MCF 10A (cell line): Measurements from ENCODE around the gene TNIK. TPM values are rescaled to one million over a fixed set of nuclear protein-coding genes. Genes with fewer than 3 reads are reported as not detected.

ENCODE experiments used
- BruUV-seq: library from RNA; stranded (reverse); fragments of 400-500 nt; replicated peaks from 2 replicates; lab custom pipeline; 2021; lab: Mats Ljungman, UMichigan
- CTCF ChIA-PET: fragments of 300-600 bp; sonication (Branson Sonifier 250); formaldehyde crosslinking; extraction: SDS; loops from one replicate; lab custom pipeline; 2021; ENCODE audit warnings: antibody characterized with exemption, inconsistent platforms; lab: Yijun Ruan, JAX
- POLR2A ChIA-PET: fragments of 300-600, 350-650 bp; sonication (Branson Sonifier 250); formaldehyde crosslinking; extraction: SDS; loops from one replicate; lab custom pipeline; 2020; ENCODE audit warnings: antibody characterized with exemption, inconsistent platforms; lab: Yijun Ruan, JAX
- DNase-seq: peaks from one replicate; pipeline ENCODE4 v3.0.0-alpha.2; 2018; ENCODE audit not compliant: unreplicated experiment
- H3K27ac Mint-ChIP-seq: one replicate; pipeline ENCODE4 v1.8.0; 2022; ENCODE audit warnings: mild to moderate bottlenecking, low read depth, mixed read lengths; ENCODE audit not compliant: unreplicated experiment
- H3K27me3 Mint-ChIP-seq: one replicate; pipeline ENCODE4 v1.8.0; 2022; ENCODE audit warnings: mixed read lengths; ENCODE audit not compliant: insufficient read depth, unreplicated experiment
- H3K36me3 Mint-ChIP-seq: one replicate; pipeline ENCODE4 v1.8.0; 2022; ENCODE audit warnings: mild to moderate bottlenecking, moderate library complexity, mixed read lengths; ENCODE audit not compliant: insufficient read depth, unreplicated experiment
- H3K4me1 Mint-ChIP-seq: one replicate; pipeline ENCODE4 v1.8.0; 2022; ENCODE audit warnings: mixed read lengths; ENCODE audit not compliant: insufficient read depth, unreplicated experiment
- H3K4me3 Mint-ChIP-seq: one replicate; pipeline ENCODE4 v1.8.0; 2022; ENCODE audit warnings: mild to moderate bottlenecking, moderate library complexity, mixed read lengths; ENCODE audit not compliant: unreplicated experiment
- H3K9me3 Mint-ChIP-seq: one replicate; pipeline ENCODE4 v1.8.0; 2022; ENCODE audit warnings: mixed read lengths; ENCODE audit not compliant: unreplicated experiment
- intact Hi-C: fragments of 100-400 bp; cut with micrococcal nuclease; formaldehyde crosslinking; loops from 2 replicates; pipeline ENCODE4 v1.14.1; 2022
- microRNA-seq: library from miRNA; unstranded; fragments of <30 nt; microRNA quantifications from one replicate; pipeline ENCODE4 v1.2.0, GENCODE V29; 2022
- total RNA-seq: library from RNA; stranded (reverse); gene quantifications from 2 replicates; pipeline ENCODE4 v1.2.3, GENCODE V29; 2022
- TF ChIP-seq, protein P1 (sequence below): fragments of 200-600 bp; IDR thresholded peaks from one replicate; pipeline ENCODE4 v1.8.0; 2022; ENCODE audit warnings: antibody characterized with exemption, mild to moderate bottlenecking; ENCODE audit not compliant: unreplicated experiment

TNIK gene
- total RNA-seq, 1 experiment from 2014 or later = 3.4 TPM

- Mint-ChIP-seq H3K9me3 (no peaks in the 10 kb centered on the region), H3K27ac (no peak overlapping the region), H3K4me1 (no peaks in the 10 kb centered on the region), H3K36me3 (no peaks in the 10 kb centered on the region), H3K4me3 (no peak overlapping the region), H3K27me3 (no peaks in the 10 kb centered on the region)
- no TSS peak for BruUV-seq
- POLR2A ChIA-PET = no interaction called here
- TF ChIP-seq, protein P1, sequence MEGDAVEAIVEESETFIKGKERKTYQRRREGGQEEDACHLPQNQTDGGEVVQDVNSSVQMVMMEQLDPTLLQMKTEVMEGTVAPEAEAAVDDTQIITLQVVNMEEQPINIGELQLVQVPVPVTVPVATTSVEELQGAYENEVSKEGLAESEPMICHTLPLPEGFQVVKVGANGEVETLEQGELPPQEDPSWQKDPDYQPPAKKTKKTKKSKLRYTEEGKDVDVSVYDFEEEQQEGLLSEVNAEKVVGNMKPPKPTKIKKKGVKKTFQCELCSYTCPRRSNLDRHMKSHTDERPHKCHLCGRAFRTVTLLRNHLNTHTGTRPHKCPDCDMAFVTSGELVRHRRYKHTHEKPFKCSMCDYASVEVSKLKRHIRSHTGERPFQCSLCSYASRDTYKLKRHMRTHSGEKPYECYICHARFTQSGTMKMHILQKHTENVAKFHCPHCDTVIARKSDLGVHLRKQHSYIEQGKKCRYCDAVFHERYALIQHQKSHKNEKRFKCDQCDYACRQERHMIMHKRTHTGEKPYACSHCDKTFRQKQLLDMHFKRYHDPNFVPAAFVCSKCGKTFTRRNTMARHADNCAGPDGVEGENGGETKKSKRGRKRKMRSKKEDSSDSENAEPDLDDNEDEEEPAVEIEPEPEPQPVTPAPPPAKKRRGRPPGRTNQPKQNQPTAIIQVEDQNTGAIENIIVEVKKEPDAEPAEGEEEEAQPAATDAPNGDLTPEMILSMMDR = no peak
- intact Hi-C loops = no loop called here
- CTCF ChIA-PET = interaction anchor here (0.6 to 0.7 kb wide), 2 partner anchors 15 to 395 kb away, joined by 3 to 4 read pairs; no protein-coding TSS in a partner anchor
- DNase-seq = no peak
Observed at GRCh38 chr3:171018156-171018935, 441.9 kb downstream of the TNIK start.

GRCh38 chr3:171013822-171014748 lies 446.1 kb downstream of the TNIK start:
- no peaks in the 10 kb centered on the region for H3K27me3 Mint-ChIP-seq
- no peaks in the 10 kb centered on the region for H3K4me1 Mint-ChIP-seq
- CTCF ChIA-PET = interaction anchor here (1.0 kb wide), 1 partner anchor 37 kb away, joined by 3 read pairs; no protein-coding TSS in a partner anchor
- TF ChIP-seq, protein P1 = no peak
- intact Hi-C loops = no loop called here
- no TSS peak for BruUV-seq
- no peak overlapping the region for H3K27ac Mint-ChIP-seq
- POLR2A ChIA-PET = no interaction called here
- no peak for DNase-seq
- no peaks in the 10 kb centered on the region for H3K9me3 Mint-ChIP-seq
- H3K4me3 Mint-ChIP-seq = no peak overlapping the region
- no peaks in the 10 kb centered on the region for H3K36me3 Mint-ChIP-seq

GRCh38 chr3:171011873-171012336 lies 448.3 kb downstream of the TNIK start:
- POLR2A ChIA-PET = interaction anchor here (0.6 to 0.7 kb wide), 2 partner anchors 31 to 272 kb away, joined by 3 read pairs; no protein-coding TSS in a partner anchor
- CTCF ChIA-PET = interaction anchor here (0.5 kb wide), 1 partner anchor 70 kb away, joined by 3 read pairs; no protein-coding TSS in a partner anchor
- no peak overlapping the region for H3K4me3 Mint-ChIP-seq
- intact Hi-C loops = no loop called here
- TF ChIP-seq, protein P1 = no peak
- H3K36me3 Mint-ChIP-seq = no peaks in the 10 kb centered on the region
- H3K27ac Mint-ChIP-seq = no peak overlapping the region
- H3K4me1 Mint-ChIP-seq = no peaks in the 10 kb centered on the region
- H3K27me3 Mint-ChIP-seq = no peaks in the 10 kb centered on the region
- H3K9me3 Mint-ChIP-seq = no peaks in the 10 kb centered on the region
- no TSS peak for BruUV-seq
- DNase-seq = no peak

Small RNAs within 50 kb of the gene (microRNA-seq; reads per million reads assigned to microRNA genes)
- gene MIR569 = not detected
